A549 (cell line): ENCODE data around the gene ETS2. TPM values are rescaled to one million over a fixed set of nuclear protein-coding genes. Genes with fewer than 3 reads are reported as not detected.

Source experiments
- ATAC-seq, 2 experiments: fragments of 200-7000 bp in 1 of 2; fragments of >200 bp in 1 of 2; cut with Nextera tagmentation in 1 of 2; cut with Tn5 transposase in 1 of 2; 3 replicates each; pipeline versions ENCODE4 v1.8.0 to v1.9.1; 2018 to 2020; ENCODE audit warnings: mild to moderate bottlenecking in 1 of 2, moderate library complexity in 1 of 2
- CTCF ChIA-PET: fragments of 300-600 bp; sonication (Branson Sonifier 250); formaldehyde crosslinking; extraction: SDS; loops from one replicate; lab custom pipeline; 2021; ENCODE audit warnings: antibody characterized with exemption, inconsistent platforms; lab: Yijun Ruan, JAX
- POLR2A ChIA-PET: fragments of 350-600 bp; formaldehyde crosslinking; extraction: SDS; loops from one replicate; lab custom pipeline; 2021; ENCODE audit warnings: antibody characterized with exemption, inconsistent platforms; lab: Yijun Ruan, JAX
- DNase-seq, 2 experiments: peaks; one replicate each; pipeline versions ENCODE4 v3.0.0 to v3.0.0-alpha.2; 2011 to 2016; ENCODE audit warnings: low read depth in 1 of 2, low spot score in 1 of 2
- FAIRE-seq: peaks from 2 replicates; lab custom pipeline; 2011; peaks lifted over from hg19 to GRCh38; lab: Jason Lieb, UNC
- H3K27ac ChIP-seq, 2 experiments: fragments of >200 bp; sonication (Bioruptor Twin); formaldehyde crosslinking; 3 replicates each; pipeline ENCODE4 v1.5.1; 2016 to 2017
- H3K4me1 ChIP-seq: fragments of >200 bp; sonication (Bioruptor Twin); formaldehyde crosslinking; 3 replicates; pipeline ENCODE4 v1.6.1; 2016
- H3K4me2 ChIP-seq: fragments of >200 bp; sonication (Bioruptor Twin); formaldehyde crosslinking; 3 replicates; pipeline ENCODE4 v1.6.1; 2016
- H3K4me3 ChIP-seq: fragments of >200 bp; sonication (Bioruptor Twin); formaldehyde crosslinking; 3 replicates; pipeline ENCODE4 v1.5.1; 2016
- H3K9me3 ChIP-seq: fragments of >200 bp; sonication (Bioruptor Twin); formaldehyde crosslinking; 3 replicates; pipeline ENCODE4 v1.6.1; 2016
- CHD4 ChIP-seq: fragments of 200-600 bp; sonication (generic); IDR thresholded peaks from 2 replicates; pipeline ENCODE4 v1.6.1; 2016; ENCODE audit warnings: antibody characterized with exemption, mild to moderate bottlenecking, borderline replicate concordance
- EHF ChIP-seq: fragments of 250-450 bp; sonication (Bioruptor Pico); IDR thresholded peaks from 2 replicates; pipeline ENCODE4 v1.5.0; 2020; ENCODE audit warnings: mild to moderate bottlenecking
- FOSB ChIP-seq: fragments of 250-450 bp; sonication (Bioruptor Pico); IDR thresholded peaks from 2 replicates; pipeline ENCODE4 v1.5.0; 2020; ENCODE audit warnings: mild to moderate bottlenecking, moderate library complexity
- GATA3 ChIP-seq: IDR thresholded peaks from 2 replicates; pipeline ENCODE4 v1.6.1; 2012; ENCODE audit warnings: borderline replicate concordance
- HDAC2 ChIP-seq: fragments of 200-600 bp; sonication (generic); IDR thresholded peaks from 2 replicates; pipeline ENCODE4 v1.6.1; 2016
- HOXA7 ChIP-seq: fragments of 250-450 bp; sonication (Bioruptor Pico); IDR thresholded peaks from 2 replicates; pipeline ENCODE4 v1.5.0; 2020; ENCODE audit warnings: mild to moderate bottlenecking, moderate library complexity
- HOXB13 ChIP-seq: fragments of 250-450 bp; sonication (Bioruptor Pico); IDR thresholded peaks from 2 replicates; pipeline ENCODE4 v1.5.0; 2020; ENCODE audit warnings: low read depth, mild to moderate bottlenecking, moderate library complexity
- JUN ChIP-seq, 2 experiments: fragments of >200 bp; sonication (Bioruptor Twin); formaldehyde crosslinking; IDR thresholded peaks; 2 replicates in 1 of 2; 3 replicates in 1 of 2; pipeline ENCODE4 v1.6.1; 2016 to 2017
- MYC ChIP-seq: IDR thresholded peaks from 2 replicates; pipeline ENCODE4 v1.6.1; 2012; ENCODE audit warnings: mild to moderate bottlenecking, inconsistent platforms, low read length, improper control_type of control experiment, borderline replicate concordance
- NPAS2 ChIP-seq: fragments of 250-450 bp; sonication (Bioruptor Pico); IDR thresholded peaks from 2 replicates; pipeline ENCODE4 v1.8.0; 2022; ENCODE audit warnings: mild to moderate bottlenecking, moderate library complexity, borderline replicate concordance
- PHF8 ChIP-seq: fragments of 200-600 bp; sonication (generic); IDR thresholded peaks from 2 replicates; pipeline ENCODE4 v1.6.1; 2016; ENCODE audit warnings: low read depth, mild to moderate bottlenecking, antibody characterized with exemption, moderate library complexity, borderline replicate concordance
- RAD21 ChIP-seq, 2 experiments: fragments of >200 bp in 1 of 2; sonication (Bioruptor Twin) in 1 of 2; formaldehyde crosslinking in 1 of 2; IDR thresholded peaks in 1 of 2; conservative IDR thresholded peaks in 1 of 2; 2 replicates in 1 of 2; 3 replicates in 1 of 2; pipeline ENCODE4 v1.6.1; 2012 to 2018; ENCODE audit warnings: inconsistent platforms in 1 of 2
- RCOR1 ChIP-seq: fragments of 150-350 bp; IDR thresholded peaks from 2 replicates; pipeline ENCODE4 v1.6.1; 2014; ENCODE audit warnings: antibody characterized with exemption, low read length, low read depth
- RNF2 ChIP-seq: fragments of 200-600 bp; sonication (generic); IDR thresholded peaks from 2 replicates; pipeline ENCODE4 v1.6.1; 2016; ENCODE audit warnings: low read depth, mild to moderate bottlenecking, antibody characterized with exemption, moderate library complexity, borderline replicate concordance
- SMC3 ChIP-seq: fragments of >200 bp; sonication (Bioruptor Twin); formaldehyde crosslinking; IDR thresholded peaks from 3 replicates; pipeline ENCODE4 v1.6.1; 2018; ENCODE audit warnings: inconsistent platforms
- SREBF2 ChIP-seq: fragments of 450-650 bp; IDR thresholded peaks from 2 replicates; pipeline ENCODE4 v1.6.1; 2014; ENCODE audit warnings: mild to moderate bottlenecking, moderate library complexity
- ZFP36 ChIP-seq: fragments of 450-650 bp; IDR thresholded peaks from 2 replicates; pipeline ENCODE4 v1.6.1; 2014; ENCODE audit warnings: borderline replicate concordance; ENCODE audit not compliant: partially characterized antibody
- WGBS: methylation state at CpG from one replicate; pipeline ENCODE4 v1.1.6; 2017; ENCODE audit errors: missing lambda C conversion rate; 5-methylcytosine and 5-hydroxymethylcytosine counted together
- polyA plus RNA-seq, 4 experiments: library from polyadenylated mRNA; depleted of rRNA in 3 of 4; stranded (reverse); fragments of >200 nt; fragmentation: RNase III in 1 of 4; extraction: RNeasy Plus Mini Kit Qiagen cat#74134 plus additional on column Dnase treatment in 1 of 4; gene quantifications; 2 replicates in 3 of 4; 3 replicates in 1 of 4; pipeline ENCODE4 v1.2.3, GENCODE V29; 2011 to 2017
- TF ChIP-seq, protein P1 (sequence below): fragments of 450-650 bp; IDR thresholded peaks from 2 replicates; pipeline ENCODE4 v1.6.1; 2014; ENCODE audit warnings: antibody characterized with exemption
- TF ChIP-seq, protein P2 (sequence below): fragments of >200 bp; sonication (Bioruptor Twin); formaldehyde crosslinking; IDR thresholded peaks from 2 replicates; pipeline ENCODE4 v1.6.1; 2016
- TF ChIP-seq, protein P3 (sequence below): fragments of 150-350 bp; IDR thresholded peaks from 2 replicates; pipeline ENCODE4 v1.6.1; 2014; ENCODE audit warnings: low read depth, mild to moderate bottlenecking, low read length
- TF ChIP-seq, protein P4 (sequence below): fragments of >200 bp; sonication (Bioruptor Twin); formaldehyde crosslinking; IDR thresholded peaks from 3 replicates; pipeline ENCODE4 v1.5.1; 2016
- TF ChIP-seq, protein P5 (sequence below): fragments of >200 bp; sonication (Bioruptor Twin); formaldehyde crosslinking; IDR thresholded peaks from 3 replicates; pipeline ENCODE4 v1.6.1; 2016
- TF ChIP-seq, protein P6 (sequence below): IDR thresholded peaks from 2 replicates; pipeline ENCODE4 v1.6.1; 2012

The ETS2 gene
- polyA plus RNA-seq, 2 of the 4 experiments (the other 2 are of a cell fraction) = 41.6 to 45.5 TPM

DNA sequence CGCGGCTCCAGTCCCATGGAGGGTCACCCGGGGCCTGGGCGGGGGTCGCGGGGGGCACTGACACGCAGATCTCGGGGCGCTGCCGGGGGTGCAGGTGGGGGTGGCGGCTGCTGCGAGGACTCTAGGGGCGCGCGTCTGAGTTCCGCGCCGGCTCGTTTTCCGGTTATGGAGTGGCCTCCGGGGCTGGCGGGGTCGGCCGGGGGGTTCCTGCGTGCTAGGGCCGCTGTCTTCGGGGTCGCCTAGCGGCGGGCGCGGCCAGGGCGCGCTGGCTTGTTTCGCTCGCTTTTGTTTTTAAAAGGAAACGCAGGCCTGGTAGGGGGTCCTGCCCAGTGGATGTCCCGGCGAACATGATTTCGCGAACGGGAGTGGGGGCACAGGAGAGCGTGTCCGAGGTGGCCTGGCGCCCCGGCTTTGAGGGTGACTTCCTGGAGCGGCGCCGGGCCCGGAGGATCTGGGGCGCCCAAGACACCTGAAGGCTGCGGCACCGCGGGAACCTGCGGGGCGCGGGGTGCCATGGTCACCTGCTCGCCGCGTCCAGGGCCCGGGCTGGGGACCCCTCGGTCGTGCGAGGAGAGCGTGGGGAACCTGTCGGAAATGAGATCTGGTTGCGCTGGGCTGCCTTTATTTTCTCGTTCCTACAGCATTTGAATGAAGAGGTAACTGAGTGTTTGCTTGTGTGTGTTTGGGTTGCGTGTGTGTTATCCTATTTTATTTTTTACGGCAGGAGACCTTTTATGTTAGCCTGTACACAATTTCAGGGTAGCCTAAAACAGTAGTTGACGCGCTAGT, 618 bp downstream of the ETS2 start:
- H3K27ac ChIP-seq = peak overlapping the region; percentile 98 to 99
- TF ChIP-seq JUN (IDR thresholded peaks at IDR 0.05) (0 out of 5 replicates have a peak, but pooled peaks of 1 of the 2 experiments have one; percentile 33), HOXB13 (CRISPR knock-in tag) (no peak), RCOR1 (no peak), PHF8 (peak; percentile 13; the same call in 1 of the 2 replicates)
- TF ChIP-seq, protein P1, sequence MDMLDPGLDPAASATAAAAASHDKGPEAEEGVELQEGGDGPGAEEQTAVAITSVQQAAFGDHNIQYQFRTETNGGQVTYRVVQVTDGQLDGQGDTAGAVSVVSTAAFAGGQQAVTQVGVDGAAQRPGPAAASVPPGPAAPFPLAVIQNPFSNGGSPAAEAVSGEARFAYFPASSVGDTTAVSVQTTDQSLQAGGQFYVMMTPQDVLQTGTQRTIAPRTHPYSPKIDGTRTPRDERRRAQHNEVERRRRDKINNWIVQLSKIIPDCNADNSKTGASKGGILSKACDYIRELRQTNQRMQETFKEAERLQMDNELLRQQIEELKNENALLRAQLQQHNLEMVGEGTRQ = no peak
- H3K4me2 ChIP-seq = peak overlapping the region; percentile 84
- ChIA-PET CTCF (interaction anchor here (0.6 to 1.4 kb wide), 8 partner anchors 10 to 376 kb away, joined by 3 to 8 read pairs (median 4); no protein-coding TSS in a partner anchor), POLR2A (interaction anchor here (0.7 to 1.7 kb wide), 7 partner anchors 14 to 1440 kb away, joined by 3 to 5 read pairs (median 3); partner anchors contain the start of gene DYRK1A)
- H3K4me3 ChIP-seq = peak overlapping the region; percentile 93
- WGBS = 2% methylated on average over 13 of the region's 72 CpGs
- no peaks in the 10 kb centered on the region for H3K9me3 ChIP-seq
- H3K4me1 ChIP-seq = peaks cover 66% of the 10 kb centered on the region
- DNase-seq (no peak), FAIRE-seq (no peak), ATAC-seq (peak in 1 of 2 experiments; percentile 0; a peak in 1 of 6 replicates)

DNA sequence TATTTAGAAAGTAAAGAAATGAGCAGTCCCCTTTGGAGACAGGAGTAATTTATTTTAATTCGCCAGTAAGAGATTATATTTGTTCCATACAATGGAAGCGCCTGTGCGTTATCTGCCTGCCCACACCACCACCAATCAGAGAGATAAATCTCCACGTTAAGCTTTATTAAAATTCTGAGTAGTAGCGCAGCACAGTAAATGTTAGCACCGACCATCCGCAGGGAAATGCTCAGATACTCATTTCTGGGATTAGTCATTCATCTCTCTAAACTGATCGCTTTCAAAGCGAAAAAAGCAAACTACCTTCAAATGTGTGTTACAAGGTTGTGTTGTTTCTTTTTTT, 1.2 kb downstream of the ETS2 start:
- TF ChIP-seq SREBF2 (no peak), EHF (CRISPR knock-in tag) (no peak), SMC3 (no peak), RAD21 (conservative IDR thresholded peaks at IDR 0.05 in 1 of 2, IDR thresholded peaks at IDR 0.05 in 1 of 2) (no peak), HOXB13 (CRISPR knock-in tag) (no peak), CHD4 (no peak)
- TF ChIP-seq, protein P2, sequence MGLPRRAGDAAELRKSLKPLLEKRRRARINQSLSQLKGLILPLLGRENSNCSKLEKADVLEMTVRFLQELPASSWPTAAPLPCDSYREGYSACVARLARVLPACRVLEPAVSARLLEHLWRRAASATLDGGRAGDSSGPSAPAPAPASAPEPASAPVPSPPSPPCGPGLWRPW = no peak
- TF ChIP-seq, all 56 proteins: peak for 0
- Histone ChIP-seq H3K4me2 (peak overlapping the region; percentile 84), H3K4me3 (peak overlapping the region; percentile 93), H3K9me3 (no peaks in the 10 kb centered on the region), H3K27ac (peak overlapping the region; percentile 98 to 99), H3K4me1 (peaks cover 66% of the 10 kb centered on the region)
- FAIRE-seq (no peak), DNase-seq (no peak), ATAC-seq (no peak)
- POLR2A ChIA-PET = interaction anchor here (0.7 to 1.7 kb wide), 5 partner anchors 9 to 1440 kb away, joined by 3 to 5 read pairs (median 3); partner anchors contain the start of gene DYRK1A
- WGBS = 3% methylated on average over 9 of the region's 9 CpGs
- CTCF ChIA-PET = interaction anchor here (0.6 to 3.7 kb wide), 6 partner anchors 9 to 376 kb away, joined by 3 to 13 read pairs (median 4); no protein-coding TSS in a partner anchor

DNA sequence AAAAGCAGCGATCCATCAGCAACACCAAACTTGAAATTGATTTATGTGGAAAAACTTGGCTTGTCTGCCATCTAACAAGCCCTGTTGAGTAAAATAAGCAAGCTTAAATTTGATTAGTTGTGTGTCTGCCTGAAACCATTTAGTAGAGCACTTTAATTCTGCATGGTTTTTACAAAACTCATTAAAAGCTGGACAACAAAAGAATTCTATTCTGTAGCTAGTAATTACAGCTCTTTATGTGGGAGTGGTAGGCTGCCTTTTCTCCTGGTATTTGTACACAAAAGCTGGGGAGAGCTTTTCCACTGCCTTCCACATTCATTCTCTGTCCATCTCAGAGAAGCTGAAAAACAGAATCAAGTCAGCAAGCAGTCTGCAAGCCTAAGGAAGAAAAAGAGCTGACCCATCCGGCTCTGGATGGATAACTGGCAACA, 1.7 kb downstream of the ETS2 start:
- WGBS = 17% methylated on average over 2 of the region's 2 CpGs
- POLR2A ChIA-PET = interaction anchor here (0.6 to 1.3 kb wide), 10 partner anchors 9 to 1441 kb away, joined by 3 to 8 read pairs (median 4); partner anchors contain the start of genes DYRK1A and PSMG1

More for the DNA sequence above, 1.7 kb downstream of the ETS2 start:
- Histone ChIP-seq H3K9me3 (no peaks in the 10 kb centered on the region), H3K4me2 (peak overlapping the region; percentile 84), H3K27ac (peak overlapping the region; percentile 98 to 99), H3K4me1 (peaks cover 66% of the 10 kb centered on the region), H3K4me3 (peak overlapping the region; percentile 93)
- FAIRE-seq (no peak), DNase-seq (no peak), ATAC-seq (no peak)
- CTCF ChIA-PET = interaction anchor here (0.6 to 3.7 kb wide), 7 partner anchors 9 to 375 kb away, joined by 3 to 13 read pairs (median 4); no protein-coding TSS in a partner anchor
- TF ChIP-seq EHF (CRISPR knock-in tag) (no peak), HDAC2 (no peak), RNF2 (no peak), ZFP36 (no peak), NPAS2 (no peak), MYC (no peak), FOSB (CRISPR knock-in tag) (no peak), GATA3 (no peak), HOXA7 (CRISPR knock-in tag) (no peak)
- TF ChIP-seq, protein P3, sequence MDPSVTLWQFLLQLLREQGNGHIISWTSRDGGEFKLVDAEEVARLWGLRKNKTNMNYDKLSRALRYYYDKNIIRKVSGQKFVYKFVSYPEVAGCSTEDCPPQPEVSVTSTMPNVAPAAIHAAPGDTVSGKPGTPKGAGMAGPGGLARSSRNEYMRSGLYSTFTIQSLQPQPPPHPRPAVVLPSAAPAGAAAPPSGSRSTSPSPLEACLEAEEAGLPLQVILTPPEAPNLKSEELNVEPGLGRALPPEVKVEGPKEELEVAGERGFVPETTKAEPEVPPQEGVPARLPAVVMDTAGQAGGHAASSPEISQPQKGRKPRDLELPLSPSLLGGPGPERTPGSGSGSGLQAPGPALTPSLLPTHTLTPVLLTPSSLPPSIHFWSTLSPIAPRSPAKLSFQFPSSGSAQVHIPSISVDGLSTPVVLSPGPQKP = no peak
- TF ChIP-seq, protein P4, sequence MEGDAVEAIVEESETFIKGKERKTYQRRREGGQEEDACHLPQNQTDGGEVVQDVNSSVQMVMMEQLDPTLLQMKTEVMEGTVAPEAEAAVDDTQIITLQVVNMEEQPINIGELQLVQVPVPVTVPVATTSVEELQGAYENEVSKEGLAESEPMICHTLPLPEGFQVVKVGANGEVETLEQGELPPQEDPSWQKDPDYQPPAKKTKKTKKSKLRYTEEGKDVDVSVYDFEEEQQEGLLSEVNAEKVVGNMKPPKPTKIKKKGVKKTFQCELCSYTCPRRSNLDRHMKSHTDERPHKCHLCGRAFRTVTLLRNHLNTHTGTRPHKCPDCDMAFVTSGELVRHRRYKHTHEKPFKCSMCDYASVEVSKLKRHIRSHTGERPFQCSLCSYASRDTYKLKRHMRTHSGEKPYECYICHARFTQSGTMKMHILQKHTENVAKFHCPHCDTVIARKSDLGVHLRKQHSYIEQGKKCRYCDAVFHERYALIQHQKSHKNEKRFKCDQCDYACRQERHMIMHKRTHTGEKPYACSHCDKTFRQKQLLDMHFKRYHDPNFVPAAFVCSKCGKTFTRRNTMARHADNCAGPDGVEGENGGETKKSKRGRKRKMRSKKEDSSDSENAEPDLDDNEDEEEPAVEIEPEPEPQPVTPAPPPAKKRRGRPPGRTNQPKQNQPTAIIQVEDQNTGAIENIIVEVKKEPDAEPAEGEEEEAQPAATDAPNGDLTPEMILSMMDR = no peak
- TF ChIP-seq, protein P5, sequence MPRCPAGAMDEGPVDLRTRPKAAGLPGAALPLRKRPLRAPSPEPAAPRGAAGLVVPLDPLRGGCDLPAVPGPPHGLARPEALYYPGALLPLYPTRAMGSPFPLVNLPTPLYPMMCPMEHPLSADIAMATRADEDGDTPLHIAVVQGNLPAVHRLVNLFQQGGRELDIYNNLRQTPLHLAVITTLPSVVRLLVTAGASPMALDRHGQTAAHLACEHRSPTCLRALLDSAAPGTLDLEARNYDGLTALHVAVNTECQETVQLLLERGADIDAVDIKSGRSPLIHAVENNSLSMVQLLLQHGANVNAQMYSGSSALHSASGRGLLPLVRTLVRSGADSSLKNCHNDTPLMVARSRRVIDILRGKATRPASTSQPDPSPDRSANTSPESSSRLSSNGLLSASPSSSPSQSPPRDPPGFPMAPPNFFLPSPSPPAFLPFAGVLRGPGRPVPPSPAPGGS = no peak
- TF ChIP-seq, protein P1 = no peak
- TF ChIP-seq, protein P6, sequence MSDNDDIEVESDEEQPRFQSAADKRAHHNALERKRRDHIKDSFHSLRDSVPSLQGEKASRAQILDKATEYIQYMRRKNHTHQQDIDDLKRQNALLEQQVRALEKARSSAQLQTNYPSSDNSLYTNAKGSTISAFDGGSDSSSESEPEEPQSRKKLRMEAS = no peak
